Tongue (tissue), 2 donors: ENCODE data around the gene LPCAT2. TPM values are rescaled to one million over a fixed set of nuclear protein-coding genes. Genes with fewer than 3 reads are reported as not detected.

Experiments
- DNase-seq: peaks from one replicate; pipeline ENCODE4 v3.0.0-alpha.2; 2015
- total RNA-seq: library from RNA; depleted of rRNA; stranded (reverse); fragments of >200 nt; gene quantifications from one replicate; pipeline ENCODE4 v1.2.3, GENCODE V29; 2014

LPCAT2 gene
- total RNA-seq, 1 donor from 2014 or later = 27.0 TPM

GRCh38 chr16:55481023-55481422, 27.8 kb upstream of the LPCAT2 start:
- DNase-seq = no peak

GRCh38 chr16:55482056-55482455, 26.8 kb upstream of the LPCAT2 start:
- DNase-seq = no peak

- DNase-seq = no peak
Measured at GRCh38 chr16:55487048-55487803, 21.6 kb upstream of the LPCAT2 start.

- DNase-seq = no peak
Measured at GRCh38 chr16:55488306-55488705, 20.6 kb upstream of the LPCAT2 start.

- DNase-seq = no peak
Measured at GRCh38 chr16:55489119-55489955, 19.5 kb upstream of the LPCAT2 start.

- no peak for DNase-seq
Measured at GRCh38 chr16:55489956-55490265, 19.0 kb upstream of the LPCAT2 start.

GRCh38 chr16:55490301-55490700, 18.6 kb upstream of the LPCAT2 start:
- no peak for DNase-seq

- no peak for DNase-seq
Measured at GRCh38 chr16:55491691-55492090, 17.2 kb upstream of the LPCAT2 start.

- no peak for DNase-seq
Measured at GRCh38 chr16:55492756-55493380, 16.0 kb upstream of the LPCAT2 start.

- DNase-seq = peak; percentile 95
Measured at GRCh38 chr16:55494994-55495421, 13.9 kb upstream of the LPCAT2 start.

GRCh38 chr16:55495616-55496289, 13.1 kb upstream of the LPCAT2 start:
- peak; percentile 52 for DNase-seq

- no peak for DNase-seq
Measured at GRCh38 chr16:55496509-55497145, 12.2 kb upstream of the LPCAT2 start.

- no peak for DNase-seq
Measured at GRCh38 chr16:55497558-55497957, 11.3 kb upstream of the LPCAT2 start.

- DNase-seq = no peak
Measured at GRCh38 chr16:55498101-55498500, 10.8 kb upstream of the LPCAT2 start.

GRCh38 chr16:55499281-55499680, 9.6 kb upstream of the LPCAT2 start:
- no peak for DNase-seq

GRCh38 chr16:55499951-55500529, 8.8 kb upstream of the LPCAT2 start:
- DNase-seq = peak; percentile 67

GRCh38 chr16:55500530-55501011, 8.3 kb upstream of the LPCAT2 start:
- peak; percentile 96 for DNase-seq

GRCh38 chr16:55501549-55502322, 7.1 kb upstream of the LPCAT2 start:
- no peak for DNase-seq

- DNase-seq = peak; percentile 98
Measured at GRCh38 chr16:55502801-55503366, 6.0 kb upstream of the LPCAT2 start.
